K562 (cell line): Measurements from ENCODE around the gene MRPL33. TPM values are rescaled to one million over a fixed set of nuclear protein-coding genes. Genes with fewer than 3 reads are reported as not detected.
A peak's percentile ranks its signal among the peaks of the same experiment; 100 is the strongest.

Experiments
- ATAC-seq: fragments of 200-7000 bp; cut with Tn5 transposase; 3 replicates; pipeline ENCODE4 v1.9.1; 2020; ENCODE audit warnings: moderate library complexity
- BruUV-seq: library from RNA; stranded (reverse); fragments of 400-500 nt; replicated peaks from 2 replicates; lab custom pipeline; 2021; lab: Mats Ljungman, UMichigan
- CTCF ChIA-PET: fragments of 300-600 bp; formaldehyde crosslinking; extraction: SDS; loops from one replicate; lab custom pipeline; 2021; ENCODE audit warnings: low intra/inter-chr PET ratio; lab: Yijun Ruan, JAX
- POLR2A ChIA-PET: fragments of 300-600, 350-650 bp; sonication (Branson Sonifier 250); formaldehyde crosslinking; extraction: SDS; loops from one replicate; lab custom pipeline; 2021; ENCODE audit warnings: antibody characterized with exemption, inconsistent platforms; lab: Yijun Ruan, JAX
- DNase-seq, 4 experiments: peaks; one replicate each; pipeline versions ENCODE4 v3.0.0 to v3.0.0-alpha.2; 2011 to 2018; ENCODE audit warnings: low spot score in 3 of 4, mixed read lengths in 3 of 4; ENCODE audit errors: extremely low read depth in 1 of 4
- FAIRE-seq: peaks from 2 replicates; lab custom pipeline; 2011; peaks lifted over from hg19 to GRCh38; lab: Jason Lieb, UNC
- H2AFZ ChIP-seq: 2 replicates; pipeline ENCODE4 v1.6.0; 2011; ENCODE audit warnings: low read depth, low read length, control low read depth, inconsistent platforms
- H3K27ac ChIP-seq: fragments of 200-600 bp; 3 replicates; pipeline ENCODE4 v1.8.0; 2011; ENCODE audit warnings: low read depth, mild to moderate bottlenecking, control low read depth, inconsistent platforms, low read length, moderate library complexity, mixed read lengths; ENCODE audit errors: extremely low read depth
- H3K27me3 ChIP-seq, 2 experiments: fragments of 300-600 bp in 1 of 2; 2 replicates in 1 of 2; 3 replicates in 1 of 2; pipeline versions ENCODE4 v1.6.0 to v1.8.0; 2011; ENCODE audit warnings: inconsistent platforms in 2 of 2, low read length in 2 of 2, mild to moderate bottlenecking in 1 of 2, mixed read lengths in 1 of 2, moderate library complexity in 1 of 2; ENCODE audit not compliant: control insufficient read depth in 2 of 2, insufficient read depth in 2 of 2
- H3K36me3 ChIP-seq: fragments of 300-600 bp; 3 replicates; pipeline ENCODE4 v1.8.0; 2011; ENCODE audit warnings: mild to moderate bottlenecking, low read length, inconsistent platforms; ENCODE audit not compliant: control insufficient read depth, insufficient read depth
- H3K4me1 ChIP-seq, 2 experiments: fragments of 200-600 bp in 1 of 2; replicated peaks in 1 of 2; 2 replicates in 1 of 2; 3 replicates in 1 of 2; pipeline versions ENCODE4 v1.5.1 to v1.8.0; 2011; ENCODE audit warnings: inconsistent platforms in 2 of 2, low read length in 2 of 2, mild to moderate bottlenecking in 1 of 2, mixed read lengths in 1 of 2, moderate library complexity in 1 of 2; ENCODE audit not compliant: control insufficient read depth in 2 of 2, insufficient read depth in 2 of 2
- H3K4me2 ChIP-seq: 2 replicates; pipeline ENCODE4 v1.6.1; 2011; ENCODE audit warnings: low read length, control low read depth, inconsistent platforms, mixed read lengths; ENCODE audit not compliant: insufficient read depth
- H3K4me3 ChIP-seq: fragments of 200-600 bp; sonication (generic), shearing (Covaris generic); 2 replicates; pipeline ENCODE4 v1.5.1; 2016; ENCODE audit warnings: control low read depth, inconsistent platforms
- H3K79me2 ChIP-seq: fragments of 200-600 bp; 3 replicates; pipeline ENCODE4 v1.8.0; 2011; ENCODE audit warnings: low read length, inconsistent platforms; ENCODE audit not compliant: control insufficient read depth, insufficient read depth
- H3K9ac ChIP-seq, 2 experiments: 2 replicates each; pipeline versions ENCODE4 v1.6.0 to v1.6.1; 2011; ENCODE audit warnings: low read depth in 2 of 2, low read length in 2 of 2, control low read depth in 1 of 2, inconsistent platforms in 1 of 2, mild to moderate bottlenecking in 1 of 2, mixed read lengths in 1 of 2; ENCODE audit not compliant: insufficient read depth in 1 of 2
- H3K9me1 ChIP-seq: one replicate; pipeline ENCODE4 v1.6.0; 2011; ENCODE audit warnings: inconsistent platforms, mild to moderate bottlenecking, low read length, moderate library complexity; ENCODE audit not compliant: control insufficient read depth, insufficient read depth
- H3K9me3 ChIP-seq: replicated peaks from 2 replicates; pipeline ENCODE4 v1.5.1; 2011; ENCODE audit warnings: low read depth, low read length, inconsistent platforms; ENCODE audit not compliant: control insufficient read depth, insufficient read depth
- H4K20me1 ChIP-seq: replicated peaks from 2 replicates; pipeline ENCODE4 v1.6.1; 2011; ENCODE audit warnings: low read length, inconsistent platforms, mixed read lengths; ENCODE audit not compliant: control insufficient read depth, insufficient read depth
- CEBPG ChIP-seq, 3 experiments: fragments of 200-800 bp in 1 of 3; sonication (Bioruptor generic) in 1 of 3; sonication (generic) in 1 of 3; formaldehyde crosslinking in 1 of 3; IDR thresholded peaks in 2 of 3; conservative IDR thresholded peaks in 1 of 3; 2 replicates each; pipeline versions ENCODE4 v1.6.1 to v1.8.0; 2016 to 2022; ENCODE audit warnings: missing compliant biosample characterization in 2 of 3, missing genetic modification characterization in 2 of 3, mild to moderate bottlenecking in 1 of 3, missing genetic modification reagents in 1 of 3
- HNRNPH1 ChIP-seq: fragments of 200-400 bp; formaldehyde crosslinking; optimal IDR thresholded peaks from 2 replicates; pipeline ENCODE3; 2017; ENCODE audit warnings: low read depth, mild to moderate bottlenecking, low read length, moderate library complexity
- POLR2H ChIP-seq: IDR thresholded peaks from 2 replicates; pipeline ENCODE4 v1.6.1; 2016; ENCODE audit warnings: missing genetic modification characterization, low read depth, mild to moderate bottlenecking, control low read depth, missing compliant biosample characterization, moderate library complexity
- ZNF766 ChIP-seq: fragments of 200-800 bp; sonication (Bioruptor generic); conservative IDR thresholded peaks from 2 replicates; pipeline ENCODE4 v1.6.1; 2016; ENCODE audit warnings: missing genetic modification characterization, missing compliant biosample characterization
- WGBS: fragments of 100-300 bp; shearing (Covaris generic); methylation state at CpG from one replicate; pipeline ENCODE4 v1.1.6; 2016; ENCODE audit warnings: low coverage, mixed read lengths; ENCODE audit not compliant: insufficient coverage; ENCODE audit errors: missing lambda C conversion rate; 5-methylcytosine and 5-hydroxymethylcytosine counted together
- in situ Hi-C: fragments of 300-500 bp; cut with MboI; formaldehyde crosslinking; loops from 4 replicates; pipeline ENCODE4 v1.15.0; 2018; ENCODE audit warnings: inconsistent platforms, mixed read lengths
- intact Hi-C: fragments of 100-400 bp; cut with micrococcal nuclease; formaldehyde crosslinking; loops from 2 replicates; pipeline ENCODE4 v1.14.2; 2022
- polyA plus RNA-seq, 8 experiments: library from polyadenylated mRNA; depleted of rRNA in 4 of 8; stranded (reverse) in 5 of 8; unstranded in 3 of 8; fragments of >200 nt; fragmentation: Nextera tagmentation in 2 of 8; fragmentation: Illumina TruSeq in 1 of 8; extraction: Ambion mirVana in 2 of 8; extraction: Trizol in 1 of 8; gene quantifications; 2 replicates each; pipeline versions ENCODE4 v1.2.1 to v1.2.3, GENCODE V29; 2011 to 2014; ENCODE audit warnings: inconsistent platforms in 1 of 8, missing spikeins in 1 of 8
- total RNA-seq, 7 experiments: library from RNA; depleted of rRNA in 6 of 7; stranded (reverse); fragments of >200 nt in 6 of 7; fragmentation: Illumina TruSeq in 2 of 7; extraction: Trizol in 2 of 7; gene quantifications; 2 replicates each; pipeline versions ENCODE4 v1.2.1 to v1.2.3, GENCODE V29; 2011 to 2021; ENCODE audit warnings: low replicate concordance in 1 of 7

MRPL33 gene
- total and polyA plus RNA-seq, 9 of the 15 experiments (the other 6 are each of a cell fraction or from before 2014, with no cell fraction given), result 68.3 to 338 (median 226) TPM

- H3K27me3 ChIP-seq, result peaks cover 11 to 30% of the 10 kb centered on the region in 2 experiments
- H3K4me1 ChIP-seq, result no peaks in the 10 kb centered on the region
- H2AFZ ChIP-seq, result no peak overlapping the region
- H3K79me2 ChIP-seq, result no peaks in the 10 kb centered on the region
- no peak for DNase-seq
- H3K9me1 ChIP-seq, result no peaks in the 10 kb centered on the region
- POLR2A ChIA-PET, result interaction anchor here (1.2 kb wide), 1 partner anchor 515 kb away, joined by 3 read pairs; no protein-coding TSS in a partner anchor
- H3K36me3 ChIP-seq, result no peaks in the 10 kb centered on the region
- H4K20me1 ChIP-seq, result no peaks in the 10 kb centered on the region; the same call in 1 of the 2 replicates
- BruUV-seq, result no TSS peak
- no peak for FAIRE-seq
- H3K4me3 ChIP-seq, result no peak overlapping the region
- H3K27ac ChIP-seq, result no peak overlapping the region
- no peak for ATAC-seq
- TF ChIP-seq ZNF766 (CRISPR knock-in tag) (peak; percentile 97), HNRNPH1 (no peak), CEBPG (CRISPR knock-in tag; IDR thresholded peaks at IDR 0.05) (no peak), CEBPG (tag; conservative IDR thresholded peaks at IDR 0.05 in 1 of 2, IDR thresholded peaks at IDR 0.05 in 1 of 2) (peak in 1 of 2 experiments; percentile 37; a peak in 1 of 4 replicates)
- H3K9ac ChIP-seq, result no peak overlapping the region
- in situ Hi-C loops, result no loop called here
- H3K9me3 ChIP-seq, result no peaks in the 10 kb centered on the region
- no peak overlapping the region for H3K4me2 ChIP-seq
- intact Hi-C loops, result no loop called here
- CTCF ChIA-PET, result no interaction called here
Measured at GRCh38 chr2:27804146-27804545, 32.6 kb downstream of the MRPL33 start.

- BruUV-seq, result no TSS peak
- CTCF ChIA-PET, result no interaction called here
Measured at GRCh38 chr2:27805180-27805579, 33.7 kb downstream of the MRPL33 start.

More at GRCh38 chr2:27805180-27805579, 33.7 kb downstream of the MRPL33 start:
- ATAC-seq (no peak), FAIRE-seq (no peak), DNase-seq (no peak)
- peaks cover 9 to 27% of the 10 kb centered on the region in 2 experiments for H3K27me3 ChIP-seq
- no peaks in the 10 kb centered on the region for H3K36me3 ChIP-seq
- POLR2A ChIA-PET, result interaction anchor here (0.6 to 1.1 kb wide), 2 partner anchors 8 to 531 kb away, joined by 3 to 4 read pairs; no protein-coding TSS in a partner anchor
- 0% methylated on average over 3 of the region's 3 CpGs for WGBS
- no peaks in the 10 kb centered on the region for H3K9me3 ChIP-seq
- intact Hi-C loops (loop anchor here (5.0 kb wide), 1 partner anchor 647 kb away; no protein-coding TSS in a partner anchor), in situ Hi-C loops (no loop called here)
- no peaks in the 10 kb centered on the region for H4K20me1 ChIP-seq
- no peak overlapping the region for H3K9ac ChIP-seq
- H3K27ac ChIP-seq, result no peak overlapping the region
- H2AFZ ChIP-seq, result no peak overlapping the region
- no peaks in the 10 kb centered on the region for H3K4me1 ChIP-seq
- no peak for TF ChIP-seq POLR2H
- no peaks in the 10 kb centered on the region for H3K79me2 ChIP-seq
- H3K9me1 ChIP-seq, result no peaks in the 10 kb centered on the region
- H3K4me3 ChIP-seq, result no peak overlapping the region
- no peak overlapping the region for H3K4me2 ChIP-seq
